Astrocyte of the spinal cord (primary cell): Measurements from ENCODE around the gene GBP1.
A peak's percentile ranks its signal among the peaks of the same experiment; 100 is the strongest.
"Not testable (repeated sequence)": the region's sequence is repeated elsewhere in the genome, so short reads cannot be mapped to it uniquely, and the experiment has no call there.

Experiments used
- DNase-seq: peaks from one replicate; pipeline ENCODE4 v3.0.0; 2011; ENCODE audit warnings: low read depth, low spot score
- H3K4me3 ChIP-seq: 2 replicates; pipeline ENCODE4 v1.5.1; 2011; ENCODE audit warnings: low read depth, mild to moderate bottlenecking, low read length, moderate library complexity
- CTCF ChIP-seq: IDR thresholded peaks from 2 replicates; pipeline ENCODE4 v1.5.1; 2012; ENCODE audit warnings: low read depth, mild to moderate bottlenecking, low read length, inconsistent platforms
- in situ Hi-C: cut with HindIII; loops from 2 replicates; pipeline ENCODE4 v1.10.0; 2017; ENCODE audit warnings: low sequenced_read_pairs

Gene GBP1

GRCh38 chr1:89037186-89037585 lies 27.8 kb downstream of the GBP1 start:
- in situ Hi-C loops, result no loop called here
- TF ChIP-seq CTCF, result no peak
- no peak for DNase-seq
- H3K4me3 ChIP-seq, result no peak overlapping the region

- DNase-seq, result no peak
- in situ Hi-C loops, result no loop called here
- H3K4me3 ChIP-seq, result no peak overlapping the region
- no peak for TF ChIP-seq CTCF
Measured at GRCh38 chr1:89035080-89035479, 29.9 kb downstream of the GBP1 start.

GRCh38 chr1:89034004-89034403 lies 31.0 kb downstream of the GBP1 start:
- DNase-seq, in situ Hi-C loops, H3K4me3 ChIP-seq: not testable (repeated sequence)

- DNase-seq, in situ Hi-C loops, H3K4me3 ChIP-seq: not testable (repeated sequence)
Measured at GRCh38 chr1:89029051-89029450, 36.0 kb downstream of the GBP1 start.

- in situ Hi-C loops, result no loop called here
- no peak for TF ChIP-seq CTCF
- H3K4me3 ChIP-seq, result no peak overlapping the region
- DNase-seq, result no peak
Measured at GRCh38 chr1:89025928-89026327, 39.1 kb downstream of the GBP1 start.

GRCh38 chr1:89023026-89023425 lies 42.0 kb downstream of the GBP1 start:
- no peak for TF ChIP-seq CTCF
- no peak for DNase-seq
- peak overlapping the region; percentile 74 for H3K4me3 ChIP-seq
- in situ Hi-C loops, result no loop called here

GRCh38 chr1:89022167-89022959 lies 42.6 kb downstream of the GBP1 start, which contains the start of gene GBP3:
TSS of gene GBP3 (minus strand) at chr1:89022866. CDS start at chr1:89020721, 2,145 bp downstream.
- TF ChIP-seq CTCF, result no peak
- peak; percentile 79 for DNase-seq
- in situ Hi-C loops, result no loop called here
- peak within 1 kb of the TSS; percentile 74 for H3K4me3 ChIP-seq

- DNase-seq, H3K4me3 ChIP-seq, in situ Hi-C loops: not testable (repeated sequence)
Measured at GRCh38 chr1:89018318-89018717, 46.7 kb downstream of the GBP1 start.
